ENCODE measurements around the gene DNAJB14.

The DNAJB14 gene

DNA sequence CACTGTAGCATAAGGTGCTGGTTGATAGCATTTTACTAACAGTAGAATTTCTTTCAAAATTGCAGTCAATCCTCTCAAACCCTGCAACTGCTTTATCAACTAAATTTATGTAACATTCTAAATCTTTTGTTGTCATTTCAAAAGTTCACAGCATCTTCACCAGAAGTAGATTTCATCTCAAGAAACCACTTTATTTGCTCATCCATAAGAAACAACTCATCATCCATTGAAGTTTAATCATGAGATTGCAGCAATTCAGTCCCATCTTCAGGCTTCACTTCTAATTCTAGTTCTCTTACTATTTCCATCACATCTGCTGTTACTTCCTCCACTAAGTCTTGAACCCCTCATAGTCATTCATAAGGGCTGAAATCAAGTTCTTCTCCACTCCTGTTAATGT, 73.8 kb downstream of the DNAJB14 start:
- TF ChIP-seq REST (IDR thresholded peaks at IDR 0.05; ENCODE audit: insufficient replicate concordance, low read depth) (no peak), SPI1 (IDR thresholded peaks at IDR 0.05; ENCODE audit: borderline replicate concordance, low read depth) (no peak), POLR2AphosphoS5 (IDR thresholded peaks at IDR 0.05; ENCODE audit: low read depth) (no peak), GABPA (IDR thresholded peaks at IDR 0.05; ENCODE audit: low read depth) (no peak)
- TF ChIP-seq, protein P1, sequence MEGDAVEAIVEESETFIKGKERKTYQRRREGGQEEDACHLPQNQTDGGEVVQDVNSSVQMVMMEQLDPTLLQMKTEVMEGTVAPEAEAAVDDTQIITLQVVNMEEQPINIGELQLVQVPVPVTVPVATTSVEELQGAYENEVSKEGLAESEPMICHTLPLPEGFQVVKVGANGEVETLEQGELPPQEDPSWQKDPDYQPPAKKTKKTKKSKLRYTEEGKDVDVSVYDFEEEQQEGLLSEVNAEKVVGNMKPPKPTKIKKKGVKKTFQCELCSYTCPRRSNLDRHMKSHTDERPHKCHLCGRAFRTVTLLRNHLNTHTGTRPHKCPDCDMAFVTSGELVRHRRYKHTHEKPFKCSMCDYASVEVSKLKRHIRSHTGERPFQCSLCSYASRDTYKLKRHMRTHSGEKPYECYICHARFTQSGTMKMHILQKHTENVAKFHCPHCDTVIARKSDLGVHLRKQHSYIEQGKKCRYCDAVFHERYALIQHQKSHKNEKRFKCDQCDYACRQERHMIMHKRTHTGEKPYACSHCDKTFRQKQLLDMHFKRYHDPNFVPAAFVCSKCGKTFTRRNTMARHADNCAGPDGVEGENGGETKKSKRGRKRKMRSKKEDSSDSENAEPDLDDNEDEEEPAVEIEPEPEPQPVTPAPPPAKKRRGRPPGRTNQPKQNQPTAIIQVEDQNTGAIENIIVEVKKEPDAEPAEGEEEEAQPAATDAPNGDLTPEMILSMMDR (IDR thresholded peaks at IDR 0.05; ENCODE audit: insufficient read depth, low read length) = no peak
- H3K4me3 ChIP-seq (replicated peaks; ENCODE audit: insufficient read depth, low read length) = no peak overlapping the region
- H3K27ac ChIP-seq (replicated peaks) = no peak overlapping the region
- no peaks in the 10 kb centered on the region for H3K27me3 ChIP-seq (ENCODE audit: insufficient read depth, poor library complexity, severe bottlenecking)
- DNase-seq (ENCODE audit: low read depth in 1 of 2, low spot score in 1 of 2) = no peak

DNA sequence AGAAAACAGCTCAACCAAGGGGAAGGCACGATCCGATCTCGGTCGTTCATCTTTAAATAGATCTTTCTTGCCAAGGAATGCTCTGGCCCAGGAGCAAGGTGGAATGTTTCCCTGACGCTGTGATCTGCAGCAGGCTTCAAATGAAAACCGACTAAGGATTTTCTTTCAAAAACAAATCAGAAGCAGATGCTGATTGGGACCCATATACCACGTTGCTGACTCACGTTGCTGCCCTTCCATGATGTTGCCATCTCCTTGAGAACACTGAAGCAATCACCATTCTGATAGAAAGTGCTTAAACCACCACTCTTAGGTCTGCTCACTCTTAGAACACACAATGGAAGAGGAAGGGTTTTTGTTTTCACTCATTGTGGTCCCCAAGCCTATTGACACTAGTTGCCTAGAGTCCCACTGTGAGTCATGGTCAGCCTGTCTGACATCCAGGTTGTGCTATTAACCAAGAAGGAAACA, 78.3 kb downstream of the DNAJB14 start:
- Histone ChIP-seq H3K27ac (replicated peaks) (no peak overlapping the region), H3K4me3 (replicated peaks; ENCODE audit: insufficient read depth, low read length) (no peak overlapping the region), H3K27me3 (ENCODE audit: insufficient read depth, poor library complexity, severe bottlenecking) (no peaks in the 10 kb centered on the region)
- TF ChIP-seq, protein P1 (IDR thresholded peaks at IDR 0.05; ENCODE audit: insufficient read depth, low read length) = no peak
- TF ChIP-seq REST (IDR thresholded peaks at IDR 0.05; ENCODE audit: insufficient replicate concordance, low read depth) = no peak
- TF ChIP-seq POLR2AphosphoS5 (IDR thresholded peaks at IDR 0.05; ENCODE audit: low read depth) = no peak
- no peak for TF ChIP-seq GABPA (IDR thresholded peaks at IDR 0.05; ENCODE audit: low read depth)
- TF ChIP-seq SPI1 (IDR thresholded peaks at IDR 0.05; ENCODE audit: borderline replicate concordance, low read depth) = no peak
- DNase-seq (ENCODE audit: low read depth in 1 of 2, low spot score in 1 of 2) = no peak

GRCh38 chr4:99863804-99864203, 82.6 kb downstream of the DNAJB14 start:
- Histone ChIP-seq H3K27me3 (ENCODE audit: insufficient read depth, poor library complexity, severe bottlenecking) (no peaks in the 10 kb centered on the region), H3K4me3 (replicated peaks; ENCODE audit: insufficient read depth, low read length) (no peak overlapping the region), H3K27ac (replicated peaks) (no peak overlapping the region)
- no peak for DNase-seq (ENCODE audit: low read depth in 1 of 2, low spot score in 1 of 2)
- TF ChIP-seq POLR2AphosphoS5 (IDR thresholded peaks at IDR 0.05; ENCODE audit: low read depth) (no peak), SPI1 (IDR thresholded peaks at IDR 0.05; ENCODE audit: borderline replicate concordance, low read depth) (no peak), REST (IDR thresholded peaks at IDR 0.05; ENCODE audit: insufficient replicate concordance, low read depth) (no peak), GABPA (IDR thresholded peaks at IDR 0.05; ENCODE audit: low read depth) (no peak)
- TF ChIP-seq, protein P1 (IDR thresholded peaks at IDR 0.05; ENCODE audit: insufficient read depth, low read length) = no peak
